H9 (cell line): ENCODE data around the gene CCDC33. TPM values are rescaled to one million over a fixed set of nuclear protein-coding genes. Genes with fewer than 3 reads are reported as not detected.

Experiments used
- DNase-seq: peaks from one replicate; pipeline ENCODE4 v3.0.0-alpha.2; 2017
- H2AFZ ChIP-seq: one replicate; pipeline ENCODE4 v1.6.1; 2013; ENCODE audit warnings: mild to moderate bottlenecking, low read length, control low read depth, moderate library complexity
- H2AK5ac ChIP-seq: 2 replicates; pipeline ENCODE4 v1.6.1; 2013; ENCODE audit warnings: low read length, control low read depth, mixed read lengths; ENCODE audit not compliant: insufficient read length
- H2BK120ac ChIP-seq: one replicate; pipeline ENCODE4 v1.6.1; 2013; ENCODE audit warnings: low read depth, mild to moderate bottlenecking, low read length, control low read depth, inconsistent platforms; ENCODE audit not compliant: poor library complexity, severe bottlenecking
- H2BK12ac ChIP-seq: 2 replicates; pipeline ENCODE4 v1.6.1; 2013; ENCODE audit warnings: low read length, control low read depth, mixed read lengths, low read depth; ENCODE audit not compliant: insufficient read length
- H2BK15ac ChIP-seq: 2 replicates; pipeline ENCODE4 v1.6.1; 2013; ENCODE audit warnings: low read depth, low read length, control low read depth
- H2BK20ac ChIP-seq: one replicate; pipeline ENCODE4 v1.6.1; 2013; ENCODE audit warnings: low read depth, mild to moderate bottlenecking, low read length, control low read depth, inconsistent platforms; ENCODE audit not compliant: poor library complexity, severe bottlenecking
- H2BK5ac ChIP-seq: 2 replicates; pipeline ENCODE4 v1.6.1; 2013; ENCODE audit warnings: low read length, control low read depth, mixed read lengths; ENCODE audit not compliant: insufficient read length
- H3K14ac ChIP-seq: 2 replicates; pipeline ENCODE4 v1.6.1; 2013; ENCODE audit warnings: low read length, control low read depth; ENCODE audit not compliant: insufficient read depth
- H3K18ac ChIP-seq: 2 replicates; pipeline ENCODE4 v1.6.1; 2013; ENCODE audit warnings: low read depth, mild to moderate bottlenecking, mixed read lengths, low read length, control low read depth; ENCODE audit not compliant: insufficient read length
- H3K23ac ChIP-seq: 2 replicates; pipeline ENCODE4 v1.6.1; 2013; ENCODE audit warnings: low read length, control low read depth, mixed read lengths, low read depth; ENCODE audit not compliant: insufficient read length
- H3K23me2 ChIP-seq: 2 replicates; pipeline ENCODE4 v1.6.1; 2013; ENCODE audit warnings: low read depth, mild to moderate bottlenecking, mixed read lengths, low read length, control low read depth; ENCODE audit not compliant: insufficient read length, poor library complexity, severe bottlenecking
- H3K27ac ChIP-seq: 2 replicates; pipeline ENCODE4 v1.5.1; 2013; ENCODE audit warnings: low read length, control low read depth, mixed read lengths, low read depth; ENCODE audit not compliant: insufficient read length
- H3K27me3 ChIP-seq: 2 replicates; pipeline ENCODE4 v1.6.1; 2013; ENCODE audit warnings: low read length, control low read depth, inconsistent platforms; ENCODE audit not compliant: insufficient read depth
- H3K4ac ChIP-seq: 2 replicates; pipeline ENCODE4 v1.6.1; 2013; ENCODE audit warnings: low read depth, mild to moderate bottlenecking, control low read depth, inconsistent platforms, low read length, moderate library complexity
- H3K4me1 ChIP-seq: 2 replicates; pipeline ENCODE4 v1.6.1; 2013; ENCODE audit warnings: low read length, control low read depth, inconsistent platforms; ENCODE audit not compliant: insufficient read depth
- H3K4me2 ChIP-seq: 2 replicates; pipeline ENCODE4 v1.6.1; 2013; ENCODE audit warnings: low read length, control low read depth, mixed read lengths; ENCODE audit not compliant: insufficient read length, insufficient read depth
- H3K56ac ChIP-seq: 2 replicates; pipeline ENCODE4 v1.6.1; 2013; ENCODE audit warnings: low read depth, mild to moderate bottlenecking, mixed read lengths, low read length, control low read depth; ENCODE audit not compliant: insufficient read length
- H3K79me1 ChIP-seq: 2 replicates; pipeline ENCODE4 v1.6.1; 2013; ENCODE audit warnings: low read depth, mild to moderate bottlenecking, moderate library complexity, low read length, control low read depth, inconsistent platforms; ENCODE audit not compliant: insufficient read depth, poor library complexity, severe bottlenecking
- H3K79me2 ChIP-seq: 2 replicates; pipeline ENCODE4 v1.6.1; 2013; ENCODE audit warnings: low read length, control low read depth, inconsistent platforms; ENCODE audit not compliant: insufficient read depth
- H3K9ac ChIP-seq: 2 replicates; pipeline ENCODE4 v1.6.1; 2013; ENCODE audit warnings: low read length, control low read depth, mixed read lengths; ENCODE audit not compliant: insufficient read length; ENCODE audit errors: extremely low read depth
- H3K9me3 ChIP-seq: one replicate; pipeline ENCODE4 v1.6.1; 2013; ENCODE audit warnings: low read depth, low read length, inconsistent platforms; ENCODE audit not compliant: control insufficient read depth
- H3T11ph ChIP-seq: one replicate; pipeline ENCODE4 v1.6.1; 2013; ENCODE audit warnings: mild to moderate bottlenecking, low read length, control low read depth, inconsistent platforms
- H4K20me1 ChIP-seq: one replicate; pipeline ENCODE4 v1.6.1; 2013; ENCODE audit not compliant: control insufficient read depth, insufficient read length, insufficient read depth
- H4K5ac ChIP-seq: 2 replicates; pipeline ENCODE4 v1.6.1; 2013; ENCODE audit warnings: low read depth, mild to moderate bottlenecking, mixed read lengths, low read length, control low read depth; ENCODE audit not compliant: insufficient read length
- H4K8ac ChIP-seq: replicated peaks from 2 replicates; pipeline ENCODE4 v1.6.1; 2013; ENCODE audit warnings: low read length, control low read depth, mixed read lengths, low read depth; ENCODE audit not compliant: insufficient read length
- H4K91ac ChIP-seq: 2 replicates; pipeline ENCODE4 v1.6.1; 2013; ENCODE audit warnings: low read depth, mild to moderate bottlenecking, moderate library complexity, mixed read lengths, low read length, control low read depth; ENCODE audit not compliant: insufficient read length
- H3K27ac Mint-ChIP-seq, 3 experiments: 2 replicates in 2 of 3; 3 replicates in 1 of 3; pipeline ENCODE4 v1.8.0; 2020 to 2021; ENCODE audit warnings: mixed read lengths in 3 of 3, mild to moderate bottlenecking in 1 of 3, moderate library complexity in 1 of 3
- H3K27me3 Mint-ChIP-seq: 2 replicates; pipeline ENCODE4 v1.8.0; 2021; ENCODE audit warnings: low read depth, mild to moderate bottlenecking, moderate library complexity, mixed read lengths
- H3K36me3 Mint-ChIP-seq, 3 experiments: 2 replicates in 2 of 3; 3 replicates in 1 of 3; pipeline ENCODE4 v1.8.0; 2020 to 2021; ENCODE audit warnings: low read depth in 3 of 3, mixed read lengths in 3 of 3; ENCODE audit not compliant: insufficient read depth in 1 of 3
- H3K4me1 Mint-ChIP-seq, 2 experiments: 2 replicates each; pipeline ENCODE4 v1.8.0; 2020; ENCODE audit warnings: mixed read lengths in 2 of 2
- H3K4me3 Mint-ChIP-seq, 2 experiments: 2 replicates in 1 of 2; 3 replicates in 1 of 2; pipeline ENCODE4 v1.8.0; 2020 to 2021; ENCODE audit warnings: mild to moderate bottlenecking in 2 of 2, mixed read lengths in 2 of 2, moderate library complexity in 1 of 2
- H3K9me3 Mint-ChIP-seq, 2 experiments: 2 replicates in 1 of 2; 3 replicates in 1 of 2; pipeline ENCODE4 v1.8.0; 2020; ENCODE audit warnings: mild to moderate bottlenecking in 2 of 2, mixed read lengths in 2 of 2, moderate library complexity in 1 of 2
- WGBS: extraction: QIAGEN DNeasy Blood & Tissue Kit; methylation state at CpG from one replicate; pipeline ENCODE4 v1.1.7; 2013; ENCODE audit warnings: missing lambda C conversion rate, low lambda C conversion rate, mixed read lengths; ENCODE audit not compliant: insufficient read length; ENCODE audit errors: extremely low coverage; 5-methylcytosine and 5-hydroxymethylcytosine counted together
- total RNA-seq: library from RNA; stranded (reverse); gene quantifications from 2 replicates; pipeline ENCODE4 v1.2.1, GENCODE V29; 2021
- TF ChIP-seq, protein P1 (sequence below): fragments of 200-600 bp; sonication (generic); conservative IDR thresholded peaks from 3 replicates; pipeline ENCODE4 v1.8.0; 2021; ENCODE audit warnings: antibody characterized with exemption, mild to moderate bottlenecking

The CCDC33 gene
- total RNA-seq, 1 experiment from 2014 or later: 4.6 TPM

DNA sequence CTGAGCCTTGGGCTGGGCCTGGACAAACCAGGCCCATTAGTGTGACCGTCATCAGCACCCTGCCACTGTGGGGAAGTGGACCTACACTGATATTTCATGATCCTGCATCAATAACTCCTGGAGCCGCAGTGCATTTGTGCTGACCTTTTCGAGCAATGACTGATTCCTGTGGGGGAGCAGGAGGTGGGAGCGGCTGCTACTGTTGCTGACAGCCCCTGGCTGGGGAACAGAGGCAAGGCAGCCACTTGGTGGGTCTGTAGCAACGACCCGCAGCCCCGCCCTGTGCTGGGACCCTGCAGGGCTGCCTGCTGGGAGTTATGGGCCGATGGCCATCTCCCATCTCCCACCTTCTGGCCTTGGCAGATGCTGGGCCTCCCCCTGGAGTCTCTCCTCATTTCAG lies 42.1 kb downstream of the CCDC33 start:
- Histone ChIP-seq H2BK12ac (no peak overlapping the region), H3K9me3 (no peaks in the 10 kb centered on the region), H2BK120ac (no peak overlapping the region), H4K91ac (no peak overlapping the region), H3K4ac (no peak overlapping the region), H3K79me1 (no peaks in the 10 kb centered on the region), H3K23me2 (no peaks in the 10 kb centered on the region), H3K18ac (no peak overlapping the region), H4K20me1 (no peaks in the 10 kb centered on the region), H3K56ac (no peak overlapping the region), H3K23ac (no peak overlapping the region), H2BK15ac (no peak overlapping the region), H4K8ac (no peak overlapping the region), H3K79me2 (no peaks in the 10 kb centered on the region), H3T11ph (no peak overlapping the region), H3K4me2 (no peak overlapping the region), H3K27me3 (no peaks in the 10 kb centered on the region), H3K27ac (no peak overlapping the region), H2BK5ac (no peak overlapping the region), H3K9ac (no peak overlapping the region), H2AFZ (no peak overlapping the region), H3K4me1 (no peaks in the 10 kb centered on the region), H3K14ac (no peak overlapping the region), H2BK20ac (no peak overlapping the region), H4K5ac (no peak overlapping the region), H2AK5ac (no peak overlapping the region)
- Mint-ChIP-seq H3K9me3 (no peaks in the 10 kb centered on the region), H3K36me3 (no peaks in the 10 kb centered on the region; a peak in 1 of 7 replicates), H3K27me3 (peaks cover 33% of the 10 kb centered on the region), H3K4me3 (no peak overlapping the region), H3K4me1 (peaks cover 0 to 6% of the 10 kb centered on the region in 2 experiments; a peak in 1 of 4 replicates), H3K27ac (no peak overlapping the region)
- no peak for DNase-seq
- WGBS: no CpG with 5 or more reads among the region's 8 CpGs
- TF ChIP-seq, protein P1, sequence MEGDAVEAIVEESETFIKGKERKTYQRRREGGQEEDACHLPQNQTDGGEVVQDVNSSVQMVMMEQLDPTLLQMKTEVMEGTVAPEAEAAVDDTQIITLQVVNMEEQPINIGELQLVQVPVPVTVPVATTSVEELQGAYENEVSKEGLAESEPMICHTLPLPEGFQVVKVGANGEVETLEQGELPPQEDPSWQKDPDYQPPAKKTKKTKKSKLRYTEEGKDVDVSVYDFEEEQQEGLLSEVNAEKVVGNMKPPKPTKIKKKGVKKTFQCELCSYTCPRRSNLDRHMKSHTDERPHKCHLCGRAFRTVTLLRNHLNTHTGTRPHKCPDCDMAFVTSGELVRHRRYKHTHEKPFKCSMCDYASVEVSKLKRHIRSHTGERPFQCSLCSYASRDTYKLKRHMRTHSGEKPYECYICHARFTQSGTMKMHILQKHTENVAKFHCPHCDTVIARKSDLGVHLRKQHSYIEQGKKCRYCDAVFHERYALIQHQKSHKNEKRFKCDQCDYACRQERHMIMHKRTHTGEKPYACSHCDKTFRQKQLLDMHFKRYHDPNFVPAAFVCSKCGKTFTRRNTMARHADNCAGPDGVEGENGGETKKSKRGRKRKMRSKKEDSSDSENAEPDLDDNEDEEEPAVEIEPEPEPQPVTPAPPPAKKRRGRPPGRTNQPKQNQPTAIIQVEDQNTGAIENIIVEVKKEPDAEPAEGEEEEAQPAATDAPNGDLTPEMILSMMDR: no peak
